GM21619 (cell line): ENCODE results near the gene MOK.

ENCODE experiments used
- ATAC-seq: cut with Tn5 transposase; IDR thresholded peaks from one replicate; pipeline ENCODE4 v1.9.1; 2021; ENCODE audit not compliant: unreplicated experiment

The MOK gene

DNA sequence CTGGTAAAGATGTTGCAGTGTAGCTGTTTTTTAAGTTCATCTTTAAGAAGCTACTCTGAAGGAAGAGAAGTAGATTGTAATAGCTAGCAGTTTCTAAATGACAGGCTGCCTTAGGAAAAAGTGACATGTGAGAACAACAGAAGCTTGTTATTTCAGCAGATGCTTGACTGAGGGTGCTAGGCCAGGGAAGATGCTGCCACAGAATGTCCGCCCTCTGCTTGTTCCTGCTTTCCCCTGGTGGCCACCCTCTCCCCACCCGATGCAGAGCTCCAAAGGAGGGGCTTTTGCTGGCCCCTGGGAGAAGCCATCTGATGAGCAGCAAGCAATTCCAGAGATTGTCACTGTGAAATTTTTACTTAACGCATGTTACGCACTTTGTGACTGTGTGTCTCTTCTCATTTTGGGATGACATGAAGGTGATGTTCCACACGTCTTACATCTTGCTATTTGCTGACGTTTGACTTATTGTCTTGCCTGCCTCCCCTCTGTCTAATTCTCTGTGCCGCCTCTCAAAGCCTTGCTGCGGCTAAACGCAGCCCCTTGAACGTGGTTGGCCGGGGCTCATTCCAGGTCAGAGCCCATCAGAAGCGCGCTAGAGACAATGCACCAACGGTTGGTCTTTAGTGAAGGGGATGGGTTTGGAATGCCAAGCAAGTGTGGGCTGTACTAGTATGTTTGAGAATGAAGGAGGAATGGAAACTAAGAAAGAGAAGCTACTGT is 120.5 kb downstream of the MOK start:
- peak; percentile 51 for ATAC-seq

- no peak for ATAC-seq
Observed at GRCh38 chr14:102183886-102184285, 121.1 kb downstream of the MOK start.

DNA sequence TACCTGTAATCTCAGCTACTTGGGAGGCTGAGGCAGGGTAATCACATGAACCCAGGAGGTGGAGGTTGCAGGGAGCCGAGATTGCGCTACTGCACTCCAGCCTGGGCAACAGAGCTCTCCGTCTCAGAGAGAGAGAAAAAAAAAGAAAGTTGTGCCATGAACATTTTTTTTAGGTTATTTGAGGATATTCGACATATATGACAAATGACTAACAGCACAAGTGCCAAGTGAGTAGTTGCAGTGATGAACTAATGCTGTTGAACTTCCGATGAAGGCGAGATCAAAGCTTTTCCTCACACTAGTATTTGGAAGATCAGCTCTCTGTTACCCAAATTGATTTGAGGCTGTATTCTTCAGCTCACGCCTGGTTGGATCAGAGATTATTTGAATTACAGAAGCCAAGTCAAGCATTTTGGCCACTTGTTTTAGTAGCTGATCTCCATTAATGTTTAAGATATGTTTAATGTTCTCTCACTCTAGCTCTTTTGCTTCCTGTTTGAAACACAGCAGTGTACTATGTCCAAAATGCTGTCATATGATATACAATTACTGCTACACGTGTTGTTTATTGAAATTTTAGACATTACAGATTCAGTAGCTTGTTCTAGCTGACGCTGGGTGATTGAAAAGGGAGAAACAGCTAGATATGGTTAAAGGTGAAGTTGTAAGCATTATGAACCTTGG is 121.9 kb downstream of the MOK start:
- no peak for ATAC-seq

- ATAC-seq = no peak
Observed at GRCh38 chr14:102182190-102182589, 122.8 kb downstream of the MOK start.

GRCh38 chr14:102181187-102181586 is 123.8 kb downstream of the MOK start:
- ATAC-seq = no peak

DNA sequence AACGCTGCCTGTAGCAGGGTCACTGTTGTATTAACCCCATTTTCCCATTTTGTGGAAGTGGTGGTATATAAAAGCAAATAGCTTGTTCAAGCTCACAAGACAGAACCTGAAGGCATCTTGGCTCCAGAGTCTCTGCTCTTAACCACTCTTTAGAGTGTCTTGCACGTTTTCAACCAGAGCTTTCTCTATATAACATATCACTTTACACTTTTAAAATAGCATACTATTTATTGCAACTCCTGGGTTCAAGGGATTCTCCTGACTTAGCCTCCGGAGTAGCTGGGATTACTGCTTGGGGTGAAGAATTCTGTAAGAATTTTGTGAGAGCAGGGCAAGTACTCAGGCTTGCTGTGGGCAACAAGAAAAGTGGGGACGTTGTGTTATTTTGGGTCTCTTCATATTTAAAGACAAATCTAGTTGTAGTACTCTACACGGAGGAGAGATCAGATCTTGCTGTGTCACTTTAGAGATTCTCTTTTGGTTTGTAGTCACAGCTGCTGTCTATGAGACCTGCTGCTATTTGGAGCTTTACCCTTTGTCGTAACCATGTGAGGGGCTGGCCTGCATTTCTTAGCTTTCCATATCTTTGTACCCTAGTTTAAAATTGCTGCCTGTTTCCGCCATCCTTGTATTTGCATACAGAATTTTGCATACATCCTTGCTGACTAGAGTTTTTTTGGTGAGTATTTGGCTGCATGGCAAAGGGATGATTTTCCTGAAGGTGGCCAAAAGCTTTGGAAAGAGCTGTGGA is 124.5 kb downstream of the MOK start:
- ATAC-seq = no peak
